Astrocyte of the cerebellum (primary cell): ENCODE measurements around the gene TNP2.

Experiments used
- DNase-seq: peaks from one replicate; pipeline ENCODE4 v3.0.0-alpha.2; 2011; ENCODE audit warnings: low read depth
- H3K4me3 ChIP-seq: 2 replicates; pipeline ENCODE4 v1.5.1; 2011; ENCODE audit warnings: mild to moderate bottlenecking, low read depth, low read length, moderate library complexity
- in situ Hi-C: cut with HindIII; loops from 2 replicates; pipeline ENCODE4 v1.10.0; 2017; ENCODE audit warnings: low sequenced_read_pairs
- TF ChIP-seq, protein P1 (sequence below): IDR thresholded peaks from 2 replicates; pipeline ENCODE4 v1.5.1; 2012; ENCODE audit warnings: low read length, low read depth, moderate library complexity, mild to moderate bottlenecking; ENCODE audit errors: missing control alignments

The TNP2 gene

DNA sequence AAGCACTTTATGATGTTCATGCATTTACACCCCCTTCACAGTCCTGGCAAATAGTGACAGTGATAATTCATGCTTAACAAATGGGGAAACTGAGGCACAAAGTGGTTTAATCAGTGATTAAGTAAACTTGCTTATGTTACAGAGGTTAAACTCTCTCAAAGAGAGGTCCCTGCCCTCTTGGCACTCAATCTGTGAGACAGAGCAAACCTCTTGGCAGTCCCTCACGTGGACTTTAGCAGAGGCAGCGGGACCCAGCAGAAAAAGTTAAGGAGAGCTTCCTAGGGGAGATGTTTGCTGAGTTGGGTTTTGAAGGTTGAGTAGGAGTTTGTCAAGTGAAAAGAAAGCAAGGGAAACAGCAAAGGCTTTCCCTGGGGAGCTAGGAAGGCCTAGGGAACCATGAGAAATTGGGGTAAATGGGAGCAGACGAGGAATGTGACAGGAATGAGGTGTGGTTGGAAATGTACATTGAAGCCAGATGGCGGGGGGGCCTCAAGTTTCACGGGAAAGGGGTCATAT, 23.8 kb downstream of the TNP2 start:
- in situ Hi-C loops, result no loop called here

DNA sequence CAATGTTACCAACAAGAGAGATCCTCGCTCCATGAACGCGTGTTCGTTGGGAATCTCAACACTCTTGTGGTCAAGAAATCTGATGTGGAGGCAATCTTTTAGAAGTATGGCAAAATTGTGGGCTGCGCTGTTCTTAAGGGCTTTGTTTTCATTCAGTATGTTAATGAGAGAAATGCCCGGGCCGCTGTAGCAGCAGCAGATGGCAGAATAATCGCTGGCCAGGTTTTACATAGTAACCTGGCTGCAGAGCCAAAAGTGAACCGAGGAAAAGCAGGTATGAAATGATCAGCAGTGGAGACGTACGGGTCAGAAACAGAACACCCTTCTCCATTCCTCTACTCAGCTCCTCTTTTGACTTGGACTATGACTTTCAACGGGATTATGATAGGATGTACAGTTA, 26.5 kb downstream of the TNP2 start:
- TF ChIP-seq, protein P1, sequence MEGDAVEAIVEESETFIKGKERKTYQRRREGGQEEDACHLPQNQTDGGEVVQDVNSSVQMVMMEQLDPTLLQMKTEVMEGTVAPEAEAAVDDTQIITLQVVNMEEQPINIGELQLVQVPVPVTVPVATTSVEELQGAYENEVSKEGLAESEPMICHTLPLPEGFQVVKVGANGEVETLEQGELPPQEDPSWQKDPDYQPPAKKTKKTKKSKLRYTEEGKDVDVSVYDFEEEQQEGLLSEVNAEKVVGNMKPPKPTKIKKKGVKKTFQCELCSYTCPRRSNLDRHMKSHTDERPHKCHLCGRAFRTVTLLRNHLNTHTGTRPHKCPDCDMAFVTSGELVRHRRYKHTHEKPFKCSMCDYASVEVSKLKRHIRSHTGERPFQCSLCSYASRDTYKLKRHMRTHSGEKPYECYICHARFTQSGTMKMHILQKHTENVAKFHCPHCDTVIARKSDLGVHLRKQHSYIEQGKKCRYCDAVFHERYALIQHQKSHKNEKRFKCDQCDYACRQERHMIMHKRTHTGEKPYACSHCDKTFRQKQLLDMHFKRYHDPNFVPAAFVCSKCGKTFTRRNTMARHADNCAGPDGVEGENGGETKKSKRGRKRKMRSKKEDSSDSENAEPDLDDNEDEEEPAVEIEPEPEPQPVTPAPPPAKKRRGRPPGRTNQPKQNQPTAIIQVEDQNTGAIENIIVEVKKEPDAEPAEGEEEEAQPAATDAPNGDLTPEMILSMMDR, result no peak
- in situ Hi-C loops, result no loop called here
- no peak for DNase-seq
- H3K4me3 ChIP-seq, result no peak overlapping the region

More for the DNA sequence above, 23.8 kb downstream of the TNP2 start:
- TF ChIP-seq, protein P1, result no peak
- DNase-seq, result no peak
- H3K4me3 ChIP-seq, result no peak overlapping the region

- no peak overlapping the region for H3K4me3 ChIP-seq
- TF ChIP-seq, protein P1, result no peak
- in situ Hi-C loops, result no loop called here
- DNase-seq, result no peak
Observed at GRCh38 chr16:11241480-11242204, 27.5 kb downstream of the TNP2 start.

DNA sequence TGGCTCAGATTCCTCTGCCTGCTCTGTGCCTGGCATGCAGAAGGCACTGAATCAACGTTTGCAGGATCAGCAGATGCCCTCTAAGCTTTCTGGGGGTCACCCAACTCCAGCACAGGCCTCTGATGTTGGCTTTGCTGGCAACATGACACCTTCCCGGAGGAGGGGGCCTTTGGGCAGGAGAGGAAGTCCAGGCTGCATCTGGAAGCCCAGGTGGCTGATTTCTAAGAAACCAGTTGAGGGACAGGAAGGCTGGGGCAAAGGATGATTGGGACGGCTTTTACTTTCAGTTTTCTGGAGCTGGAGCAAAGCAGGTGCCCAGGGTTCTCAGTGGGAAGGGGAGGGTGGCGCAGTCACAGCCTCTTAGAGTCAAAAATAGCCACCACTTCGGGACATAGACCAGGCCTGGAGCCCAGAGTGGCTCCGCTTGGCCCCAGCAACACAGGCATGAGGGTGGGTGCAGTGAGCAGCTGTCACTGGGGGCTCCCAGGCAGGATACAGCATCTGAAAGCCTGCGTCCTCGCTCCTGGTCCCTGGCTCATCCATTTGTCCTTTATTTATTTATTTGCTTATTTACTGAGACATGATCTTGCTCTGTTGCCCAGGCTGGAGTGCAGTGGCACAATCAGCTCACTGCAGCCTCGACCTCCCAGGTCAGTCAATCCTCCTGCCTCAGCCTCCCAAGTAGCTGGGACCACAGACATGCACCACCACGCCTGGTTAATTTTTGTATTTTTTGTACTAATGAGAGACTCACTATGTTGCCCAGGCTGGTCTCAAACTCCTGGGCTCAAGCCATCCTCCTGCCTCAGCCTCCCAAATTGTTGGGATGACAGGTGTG, 28.3 kb downstream of the TNP2 start:
- no peak for DNase-seq
- in situ Hi-C loops, result no loop called here
- no peak overlapping the region for H3K4me3 ChIP-seq
- TF ChIP-seq, protein P1, result no peak

GRCh38 chr16:11239644-11240632, 29.2 kb downstream of the TNP2 start:
- no peak for DNase-seq
- TF ChIP-seq, protein P1, result no peak
- no peak overlapping the region for H3K4me3 ChIP-seq
- in situ Hi-C loops, result no loop called here
